Adipocyte (in vitro differentiated cells): Measurements from ENCODE around the gene ITIH5.

Experiments
- DNase-seq: peaks from one replicate; pipeline ENCODE4 v3.0.0-alpha.2; 2015; ENCODE audit warnings: low read depth
- H3K27me3 ChIP-seq: replicated peaks from 2 replicates; pipeline ENCODE4 v1.7.0; 2013; ENCODE audit warnings: mild to moderate bottlenecking, low read length, moderate library complexity; ENCODE audit not compliant: control insufficient read depth, insufficient read depth
- H3K36me3 ChIP-seq: 2 replicates; pipeline ENCODE4 v1.7.0; 2013; ENCODE audit warnings: low read length, mild to moderate bottlenecking, moderate library complexity; ENCODE audit not compliant: control insufficient read depth, insufficient read depth, severe bottlenecking
- H3K4me1 ChIP-seq: 2 replicates; pipeline ENCODE4 v1.7.0; 2013; ENCODE audit warnings: mild to moderate bottlenecking, low read length, moderate library complexity; ENCODE audit not compliant: control insufficient read depth, insufficient read depth
- H3K4me3 ChIP-seq: 2 replicates; pipeline ENCODE4 v1.7.0; 2013; ENCODE audit warnings: mild to moderate bottlenecking, low read length, moderate library complexity
- H3K9ac ChIP-seq: 2 replicates; pipeline ENCODE4 v1.7.0; 2013; ENCODE audit warnings: mild to moderate bottlenecking, low read length, moderate library complexity
- H3K9me3 ChIP-seq: 2 replicates; pipeline ENCODE4 v1.7.0; 2013; ENCODE audit warnings: mild to moderate bottlenecking, low read length, moderate library complexity; ENCODE audit not compliant: control insufficient read depth

The ITIH5 gene

DNA sequence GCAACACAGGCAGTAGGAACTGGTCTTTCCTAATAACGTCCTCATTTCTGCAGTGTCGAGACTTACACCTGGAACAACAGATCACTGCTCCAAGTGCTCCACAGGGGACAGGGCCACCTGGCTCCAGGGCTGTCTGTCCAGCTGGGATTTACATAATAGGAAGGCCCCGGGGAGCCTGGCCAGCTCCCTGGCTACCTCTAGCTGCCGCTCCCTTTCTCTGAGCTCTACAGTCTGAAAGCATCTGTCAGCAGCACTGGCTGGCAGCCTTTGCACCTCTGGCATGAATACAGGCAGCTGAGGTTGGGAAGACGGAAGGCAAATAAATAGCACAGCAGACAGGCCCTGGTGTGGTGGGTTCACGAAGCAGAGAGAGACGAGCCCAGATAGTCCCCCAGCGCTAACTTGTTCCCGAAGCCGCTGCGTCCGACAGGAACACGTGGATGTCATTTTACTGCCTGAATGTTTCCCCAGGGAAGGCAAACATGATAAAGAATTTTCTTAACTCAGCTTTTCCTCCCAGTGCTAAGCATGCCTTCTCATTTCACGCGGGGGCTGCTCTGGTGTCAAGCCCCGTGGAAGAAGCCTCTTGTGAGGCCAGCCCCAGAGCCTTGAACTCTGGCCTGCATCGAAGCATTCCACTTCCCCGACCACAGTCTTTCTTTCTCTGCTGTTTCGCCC lies 105.4 kb downstream of the ITIH5 start:
- H3K9ac ChIP-seq, result peak overlapping the region; percentile 70
- H3K4me3 ChIP-seq, result peak overlapping the region; percentile 57
- H3K36me3 ChIP-seq, result peaks cover 21% of the 10 kb centered on the region
- no peaks in the 10 kb centered on the region for H3K9me3 ChIP-seq
- no peaks in the 10 kb centered on the region for H3K27me3 ChIP-seq
- peaks cover 57% of the 10 kb centered on the region for H3K4me1 ChIP-seq
- DNase-seq, result peak; percentile 23

DNA sequence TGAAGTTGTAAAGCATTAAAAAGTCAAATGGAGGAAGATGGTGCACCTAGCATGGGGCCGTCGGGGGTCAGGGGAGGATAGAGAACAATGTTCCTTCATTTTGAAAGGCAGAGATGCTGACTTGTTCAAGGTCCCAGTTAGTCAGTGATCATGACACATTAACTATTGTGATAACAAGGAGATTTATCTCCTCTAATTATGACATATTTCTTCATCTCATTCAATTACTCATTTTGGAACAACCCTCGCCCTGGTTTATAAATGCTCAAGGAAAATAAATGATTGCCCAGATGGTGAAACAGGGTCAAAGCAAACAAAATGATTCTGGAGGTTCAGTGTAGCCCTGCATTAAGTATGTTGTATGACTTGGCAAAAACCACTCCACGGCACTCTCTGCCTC lies 106.2 kb downstream of the ITIH5 start:
- no peak for DNase-seq
- Histone ChIP-seq H3K9ac (peak overlapping the region; percentile 70), H3K4me1 (peaks cover 57% of the 10 kb centered on the region), H3K4me3 (no peak overlapping the region), H3K9me3 (no peaks in the 10 kb centered on the region), H3K36me3 (peaks cover 15% of the 10 kb centered on the region), H3K27me3 (no peaks in the 10 kb centered on the region)

DNA sequence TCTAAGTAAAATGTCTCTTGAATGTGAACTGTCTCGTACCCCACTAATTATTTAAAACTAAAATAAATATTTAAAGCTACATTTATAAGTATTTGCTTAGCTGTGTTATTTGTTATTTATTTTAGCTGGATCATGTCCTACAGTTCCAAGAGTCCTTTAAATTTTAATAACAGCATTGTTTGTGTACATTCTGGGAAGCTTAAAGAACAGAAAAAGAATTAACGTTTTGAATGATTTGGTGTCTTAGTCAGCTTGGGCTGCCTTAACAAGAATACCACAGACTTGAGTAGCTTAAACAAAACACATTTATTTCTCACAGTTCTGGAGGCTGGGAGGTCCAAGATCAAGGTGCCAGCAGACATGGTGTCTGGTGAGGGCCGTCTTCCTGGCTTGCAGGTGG lies 107.4 kb downstream of the ITIH5 start:
- Histone ChIP-seq H3K36me3 (peaks cover 6% of the 10 kb centered on the region), H3K4me1 (peaks cover 57% of the 10 kb centered on the region), H3K4me3 (no peak overlapping the region), H3K9me3 (no peaks in the 10 kb centered on the region), H3K27me3 (no peaks in the 10 kb centered on the region), H3K9ac (no peak overlapping the region)
- DNase-seq, result peak; percentile 32

DNA sequence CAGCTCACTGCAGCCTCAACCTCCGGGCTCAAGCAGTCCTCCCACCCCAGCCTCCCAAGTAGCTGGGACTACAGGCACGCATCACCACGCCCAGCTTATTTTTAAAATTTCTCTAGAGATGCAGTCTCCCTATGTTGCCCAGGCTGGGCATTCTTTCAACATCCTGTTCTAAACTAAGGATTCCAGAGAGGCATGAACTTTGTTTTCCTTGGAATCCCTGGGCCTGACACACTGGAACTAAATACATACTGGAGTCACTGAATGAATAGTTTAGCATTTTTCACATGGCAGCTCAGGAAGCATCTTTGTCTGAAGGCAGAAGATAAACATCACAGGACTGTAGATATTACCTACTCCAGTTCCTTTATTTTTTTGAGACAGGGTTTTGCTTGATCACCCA lies 108.7 kb downstream of the ITIH5 start:
- H3K4me3 ChIP-seq, result no peak overlapping the region
- DNase-seq, result peak; percentile 19
- H3K27me3 ChIP-seq, result no peaks in the 10 kb centered on the region
- H3K36me3 ChIP-seq, result no peaks in the 10 kb centered on the region
- H3K9me3 ChIP-seq, result no peaks in the 10 kb centered on the region
- H3K4me1 ChIP-seq, result peaks cover 46% of the 10 kb centered on the region
- no peak overlapping the region for H3K9ac ChIP-seq

DNA sequence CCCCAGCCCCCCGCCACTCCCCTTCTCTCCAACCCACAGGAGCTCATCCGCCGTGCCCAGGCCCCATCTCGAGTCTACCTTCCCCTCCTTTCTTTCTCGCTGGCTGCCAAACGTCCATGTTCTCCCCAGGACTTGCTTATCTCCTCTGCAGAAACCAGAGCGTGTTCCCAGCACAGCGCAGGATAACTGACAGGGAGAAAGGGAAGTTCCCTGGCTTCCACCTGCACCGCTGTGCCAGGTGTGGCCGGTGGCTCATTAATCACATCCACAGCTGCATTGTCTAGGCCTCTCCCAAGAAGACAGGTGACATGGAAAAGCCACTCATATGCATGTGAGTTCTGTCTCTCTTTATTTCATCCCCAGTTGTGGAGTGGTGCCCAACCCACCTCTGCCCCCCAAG lies 113.2 kb downstream of the ITIH5 start:
- H3K4me1 ChIP-seq, result peaks cover 16% of the 10 kb centered on the region
- H3K4me3 ChIP-seq, result no peak overlapping the region
- H3K36me3 ChIP-seq, result no peaks in the 10 kb centered on the region
- no peaks in the 10 kb centered on the region for H3K9me3 ChIP-seq
- H3K9ac ChIP-seq, result no peak overlapping the region
- H3K27me3 ChIP-seq, result no peaks in the 10 kb centered on the region
- DNase-seq, result no peak

DNA sequence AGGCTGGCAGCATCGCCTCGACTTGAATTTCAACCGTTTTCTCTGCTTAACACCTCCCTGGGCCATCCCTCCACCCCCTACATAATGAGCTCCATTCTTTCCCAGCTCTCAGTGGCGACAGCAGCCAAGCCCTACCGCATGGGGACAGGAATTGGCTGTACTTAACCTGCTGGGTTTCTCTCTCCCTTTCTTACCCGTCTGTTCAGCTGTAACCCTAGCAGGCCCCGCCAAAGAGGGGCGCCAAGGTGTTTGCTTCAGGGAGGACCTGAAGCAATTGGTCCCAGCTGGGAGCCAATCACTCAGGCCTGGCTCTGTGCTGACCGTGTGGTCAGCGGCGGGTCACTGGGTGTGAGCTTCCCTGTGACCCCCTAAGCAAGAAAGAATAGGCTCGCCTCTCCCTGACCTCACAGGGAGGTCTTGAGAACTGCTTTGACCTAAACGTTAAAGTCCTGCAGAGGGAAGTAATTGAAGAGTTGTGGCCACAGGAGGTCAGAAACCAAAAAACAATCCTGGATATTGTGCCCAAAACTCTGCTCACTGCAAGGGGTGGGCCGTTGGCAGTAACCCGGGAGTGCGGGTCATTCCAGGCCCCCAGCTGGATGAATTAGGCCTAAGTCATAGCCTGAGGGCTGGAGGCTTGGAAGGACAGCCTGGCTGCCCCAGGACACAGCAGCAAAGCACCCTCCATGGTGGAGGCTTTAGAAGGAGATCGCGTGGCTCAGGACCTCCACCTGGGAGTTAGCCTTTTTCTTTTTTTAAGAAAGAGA lies 114.6 kb downstream of the ITIH5 start:
- DNase-seq, result no peak
- no peaks in the 10 kb centered on the region for H3K27me3 ChIP-seq
- no peaks in the 10 kb centered on the region for H3K36me3 ChIP-seq
- no peaks in the 10 kb centered on the region for H3K9me3 ChIP-seq
- H3K9ac ChIP-seq, result no peak overlapping the region
- H3K4me3 ChIP-seq, result no peak overlapping the region
- peaks cover 22% of the 10 kb centered on the region for H3K4me1 ChIP-seq

DNA sequence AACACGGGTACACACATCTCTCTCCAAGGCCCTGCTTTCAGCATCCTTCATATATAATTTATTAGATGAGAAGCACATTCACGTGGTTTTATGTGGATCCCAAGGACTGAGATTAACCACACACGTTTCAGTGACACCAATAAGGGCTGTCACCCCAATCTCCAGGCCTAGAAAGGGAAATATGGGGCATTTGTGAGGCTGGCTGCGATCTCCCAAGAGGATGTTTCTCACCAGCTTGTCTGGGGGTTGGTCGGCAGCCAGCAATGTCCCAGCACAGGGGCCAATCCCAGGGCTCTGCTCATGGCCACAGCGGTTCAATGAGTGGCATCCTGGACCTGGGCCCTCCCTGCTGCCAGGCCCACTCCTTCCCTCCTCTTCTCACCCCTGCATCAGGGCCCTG lies 115.5 kb downstream of the ITIH5 start:
- Histone ChIP-seq H3K9ac (no peak overlapping the region), H3K36me3 (no peaks in the 10 kb centered on the region), H3K9me3 (no peaks in the 10 kb centered on the region), H3K4me1 (peaks cover 26% of the 10 kb centered on the region), H3K27me3 (no peaks in the 10 kb centered on the region), H3K4me3 (no peak overlapping the region)
- DNase-seq, result no peak

DNA sequence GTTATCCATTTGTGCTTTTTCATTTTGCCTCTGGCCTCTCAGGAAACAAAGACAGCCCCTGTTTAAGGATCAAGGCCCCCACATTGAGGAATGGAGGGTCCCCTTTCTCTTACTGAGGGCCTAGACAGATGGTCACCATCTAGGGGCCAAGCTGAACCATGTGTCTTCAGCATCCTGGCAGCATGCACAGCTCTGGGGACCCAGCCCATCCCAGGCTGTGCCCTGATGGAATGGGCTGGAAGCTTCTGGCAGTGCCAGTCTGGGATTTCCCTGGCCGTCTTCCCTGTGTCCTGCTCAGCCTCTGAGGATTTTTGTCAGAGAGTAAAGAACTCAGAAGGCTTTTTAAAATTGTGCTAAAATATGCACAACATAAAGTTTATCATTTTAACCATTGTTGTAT lies 116.8 kb downstream of the ITIH5 start:
- H3K4me1 ChIP-seq, result peaks cover 26% of the 10 kb centered on the region
- DNase-seq, result no peak
- no peaks in the 10 kb centered on the region for H3K36me3 ChIP-seq
- no peaks in the 10 kb centered on the region for H3K9me3 ChIP-seq
- H3K4me3 ChIP-seq, result no peak overlapping the region
- H3K27me3 ChIP-seq, result no peaks in the 10 kb centered on the region
- H3K9ac ChIP-seq, result no peak overlapping the region

DNA sequence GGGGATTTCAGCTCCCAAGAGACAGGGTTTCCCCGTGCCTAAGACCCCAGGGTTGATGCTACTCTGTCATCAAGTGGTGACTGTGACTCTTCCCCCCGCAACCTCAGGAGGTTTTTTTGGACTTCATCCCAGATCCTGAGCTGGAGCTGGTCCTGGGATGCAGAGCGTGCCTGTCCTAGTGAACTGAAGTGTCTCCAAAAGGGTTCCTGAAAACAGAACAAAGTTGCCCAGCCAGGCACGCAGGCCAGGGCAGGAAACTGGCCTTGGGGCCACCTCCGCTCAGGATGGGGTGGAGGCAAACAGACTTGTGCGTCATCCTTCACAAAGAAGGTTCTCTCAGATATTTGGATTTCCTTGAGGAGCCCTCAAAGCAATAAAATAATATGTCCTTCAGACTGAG lies 118.9 kb downstream of the ITIH5 start:
- Histone ChIP-seq H3K27me3 (no peaks in the 10 kb centered on the region), H3K36me3 (no peaks in the 10 kb centered on the region), H3K4me3 (no peak overlapping the region), H3K9me3 (no peaks in the 10 kb centered on the region), H3K9ac (no peak overlapping the region), H3K4me1 (peaks cover 26% of the 10 kb centered on the region)
- DNase-seq, result no peak

DNA sequence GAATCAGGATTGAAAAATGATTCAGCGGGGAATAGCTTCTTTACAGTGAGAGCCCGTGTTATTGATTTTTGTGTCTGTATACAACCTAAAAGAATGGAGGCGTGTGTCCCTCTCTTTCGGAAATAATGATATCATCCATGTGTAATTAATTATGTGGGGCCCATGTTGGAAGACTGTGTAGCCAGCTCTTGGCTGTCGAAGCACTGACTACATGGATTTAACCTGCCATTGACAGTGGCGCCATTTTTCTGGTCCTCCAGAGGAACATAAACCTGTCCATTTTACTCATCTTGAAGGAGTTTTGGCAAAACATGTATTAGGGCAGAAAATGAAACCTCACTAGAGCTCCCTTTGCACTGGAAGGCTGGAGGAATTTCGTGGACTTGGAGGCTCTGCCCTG lies 119.6 kb downstream of the ITIH5 start:
- Histone ChIP-seq H3K27me3 (no peaks in the 10 kb centered on the region), H3K4me3 (no peak overlapping the region), H3K4me1 (peaks cover 22% of the 10 kb centered on the region), H3K36me3 (no peaks in the 10 kb centered on the region), H3K9ac (no peak overlapping the region), H3K9me3 (no peaks in the 10 kb centered on the region)
- DNase-seq, result no peak

DNA sequence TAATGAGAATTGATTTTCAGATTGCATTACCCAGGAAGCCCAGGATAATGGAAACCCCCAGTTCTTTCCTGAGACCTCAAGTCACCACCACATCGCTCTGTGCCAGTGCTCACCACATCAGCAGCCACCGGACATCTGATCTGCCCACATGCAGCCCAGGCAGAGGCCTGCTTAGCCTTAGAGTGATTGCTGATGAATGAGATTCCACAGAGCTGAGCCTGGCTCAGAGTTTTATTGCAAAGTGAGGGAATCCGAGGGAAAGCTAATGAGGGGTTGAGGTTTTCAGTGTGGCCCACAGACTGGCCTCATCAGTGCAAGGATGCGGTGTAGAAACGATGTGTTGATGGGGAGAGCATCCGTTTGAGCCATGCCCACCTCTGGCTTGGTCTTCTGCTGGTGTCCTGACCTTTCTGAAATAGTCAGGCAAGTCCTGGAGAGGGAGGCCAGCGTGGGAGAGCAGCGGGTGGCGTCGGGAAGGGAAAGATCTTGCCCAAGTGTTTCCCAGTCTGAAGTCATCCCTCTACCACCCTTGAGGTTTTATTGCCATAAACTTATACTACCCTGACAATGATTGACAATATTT lies 120.3 kb downstream of the ITIH5 start:
- no peak for DNase-seq
- no peaks in the 10 kb centered on the region for H3K9me3 ChIP-seq
- H3K27me3 ChIP-seq, result no peaks in the 10 kb centered on the region
- H3K4me1 ChIP-seq, result peaks cover 25% of the 10 kb centered on the region
- H3K36me3 ChIP-seq, result no peaks in the 10 kb centered on the region
- no peak overlapping the region for H3K9ac ChIP-seq
- no peak overlapping the region for H3K4me3 ChIP-seq
